ENCODE data around the gene MYBPH. TPM values are rescaled to one million over a fixed set of nuclear protein-coding genes. Genes with fewer than 3 reads are reported as not detected.
A peak's percentile ranks its signal among the peaks of the same experiment; 100 is the strongest.

MYBPH gene
- polyA plus RNA-seq, 3 donors = 0.04 to 0.52 (median 0.16) TPM

- H3K9me3 Mint-ChIP-seq = peaks cover 3 to 10% (median 5%) of the 10 kb centered on the region in 7 donors
- Histone ChIP-seq H3K79me2 (ENCODE audit: insufficient read depth, low read length) (no peaks in the 10 kb centered on the region), H2AFZ (ENCODE audit: insufficient read depth, low read depth, low read length, poor library complexity, severe bottlenecking) (no peak overlapping the region), H3K27me3 (ENCODE audit: control insufficient read depth in 2 of 2, insufficient read depth in 2 of 2, low read length in 2 of 2) (peaks cover 0 to 11% of the 10 kb centered on the region in 2 donors), H3K36me3 (replicated peaks in 1 of 2; ENCODE audit: control insufficient read depth in 1 of 2, insufficient read depth in 2 of 2, low read length in 2 of 2) (no peaks in the 10 kb centered on the region), H3K27ac (ENCODE audit: low read depth in 1 of 2, low read length in 2 of 2) (no peak overlapping the region), H3K9me3 (replicated peaks in 1 of 2; ENCODE audit: control insufficient read depth in 1 of 2, insufficient read depth in 1 of 2, low read length in 2 of 2) (no peaks in the 10 kb centered on the region), H3K4me2 (replicated peaks; ENCODE audit: extremely low read depth, low read length, poor library complexity, severe bottlenecking) (no peak overlapping the region), H3K4me1 (ENCODE audit: control insufficient read depth in 1 of 2, insufficient read depth in 2 of 2, low read length in 2 of 2) (peaks cover 13 to 21% of the 10 kb centered on the region in 2 donors), H3K9ac (ENCODE audit: insufficient read depth, low read length, poor library complexity, severe bottlenecking) (no peak overlapping the region), H3K4me3 (replicated peaks in 1 of 3; ENCODE audit: low read depth in 2 of 3, low read length in 3 of 3) (no peak overlapping the region), H4K20me1 (ENCODE audit: insufficient read depth, low read length) (no peaks in the 10 kb centered on the region)
- peaks cover 20 to 38% (median 37%) of the 10 kb centered on the region in 3 donors for H3K27me3 Mint-ChIP-seq (ENCODE audit: low read depth in 3 of 3)
- TF ChIP-seq CTCF (IDR thresholded peaks at IDR 0.05) = no peak
- H3K4me3 Mint-ChIP-seq = peak overlapping the region; percentile 1 to 69
- peak; percentile 25 to 35 (median 25) for DNase-seq
- intact Hi-C loops (cut with micrococcal nuclease) = no loop called here
- WGBS (ENCODE audit: insufficient coverage) = 0% methylated on average over 1 of the region's 1 CpG
- H3K27ac Mint-ChIP-seq = peak overlapping the region in 1 of 7 donors; percentile 55
- peaks cover 35% of the 10 kb centered on the region for H3K4me1 Mint-ChIP-seq
- H3K36me3 Mint-ChIP-seq = peaks cover 0 to 4% of the 10 kb centered on the region in 2 donors
Observed at GRCh38 chr1:203162403-203162802, 13.2 kb downstream of the MYBPH start.

GRCh38 chr1:203161703-203162102 is 13.9 kb downstream of the MYBPH start:
- 96% methylated on average over 9 of the region's 11 CpGs for WGBS (ENCODE audit: insufficient coverage)
- Histone ChIP-seq H3K9ac (ENCODE audit: insufficient read depth, low read length, poor library complexity, severe bottlenecking) (no peak overlapping the region), H3K79me2 (ENCODE audit: insufficient read depth, low read length) (no peaks in the 10 kb centered on the region), H2AFZ (ENCODE audit: insufficient read depth, low read depth, low read length, poor library complexity, severe bottlenecking) (no peak overlapping the region), H3K27me3 (ENCODE audit: control insufficient read depth in 2 of 2, insufficient read depth in 2 of 2, low read length in 2 of 2) (peaks cover 0 to 13% of the 10 kb centered on the region in 2 donors), H3K9me3 (replicated peaks in 1 of 2; ENCODE audit: control insufficient read depth in 1 of 2, insufficient read depth in 1 of 2, low read length in 2 of 2) (no peaks in the 10 kb centered on the region), H3K4me3 (replicated peaks in 1 of 3; ENCODE audit: low read depth in 2 of 3, low read length in 3 of 3) (no peak overlapping the region), H4K20me1 (ENCODE audit: insufficient read depth, low read length) (no peaks in the 10 kb centered on the region), H3K27ac (ENCODE audit: low read depth in 1 of 2, low read length in 2 of 2) (no peak overlapping the region), H3K4me1 (ENCODE audit: control insufficient read depth in 1 of 2, insufficient read depth in 2 of 2, low read length in 2 of 2) (peaks cover 13 to 21% of the 10 kb centered on the region in 2 donors), H3K36me3 (replicated peaks in 1 of 2; ENCODE audit: control insufficient read depth in 1 of 2, insufficient read depth in 2 of 2, low read length in 2 of 2) (no peaks in the 10 kb centered on the region), H3K4me2 (replicated peaks; ENCODE audit: extremely low read depth, low read length, poor library complexity, severe bottlenecking) (no peak overlapping the region)
- intact Hi-C loops (cut with micrococcal nuclease) = no loop called here
- TF ChIP-seq CTCF (IDR thresholded peaks at IDR 0.05) = no peak
- H3K36me3 Mint-ChIP-seq = peaks cover 0 to 4% of the 10 kb centered on the region in 2 donors
- H3K27me3 Mint-ChIP-seq (ENCODE audit: low read depth in 3 of 3) = peaks cover 20 to 41% (median 39%) of the 10 kb centered on the region in 3 donors
- H3K4me3 Mint-ChIP-seq = peak overlapping the region in 1 of 2 donors; percentile 8
- no peak for DNase-seq
- no peak overlapping the region for H3K27ac Mint-ChIP-seq
- H3K4me1 Mint-ChIP-seq = peaks cover 32% of the 10 kb centered on the region
- peaks cover 3 to 10% (median 5%) of the 10 kb centered on the region in 7 donors for H3K9me3 Mint-ChIP-seq
